GM21447 (cell line): ENCODE results near the gene JADE2.
A peak's percentile ranks its signal among the peaks of the same experiment; 100 is the strongest.

ENCODE experiments used
- ATAC-seq: cut with Tn5 transposase; IDR thresholded peaks from one replicate; pipeline ENCODE4 v1.9.1; 2021; ENCODE audit not compliant: unreplicated experiment

The JADE2 gene

DNA sequence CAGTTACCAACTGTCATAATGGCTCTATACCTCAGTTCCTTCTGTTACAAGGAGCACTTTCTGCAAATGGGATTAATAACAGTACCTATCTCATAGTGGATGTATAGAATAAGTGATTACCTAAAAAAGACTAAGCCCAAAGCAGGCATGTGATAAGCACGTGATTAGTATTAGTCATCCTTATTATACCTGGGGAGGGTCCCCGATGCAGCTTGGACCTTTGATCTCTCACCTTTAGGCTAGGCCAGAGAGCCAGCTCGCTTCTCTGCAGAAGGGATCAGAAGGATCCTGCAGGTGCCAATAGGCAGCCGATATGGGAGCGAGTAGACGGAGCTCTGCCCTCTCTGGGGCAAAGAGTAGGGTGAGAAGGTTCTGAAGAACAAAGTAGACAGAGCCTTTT is 4.0 kb downstream of the JADE2 start:
- no peak for ATAC-seq

DNA sequence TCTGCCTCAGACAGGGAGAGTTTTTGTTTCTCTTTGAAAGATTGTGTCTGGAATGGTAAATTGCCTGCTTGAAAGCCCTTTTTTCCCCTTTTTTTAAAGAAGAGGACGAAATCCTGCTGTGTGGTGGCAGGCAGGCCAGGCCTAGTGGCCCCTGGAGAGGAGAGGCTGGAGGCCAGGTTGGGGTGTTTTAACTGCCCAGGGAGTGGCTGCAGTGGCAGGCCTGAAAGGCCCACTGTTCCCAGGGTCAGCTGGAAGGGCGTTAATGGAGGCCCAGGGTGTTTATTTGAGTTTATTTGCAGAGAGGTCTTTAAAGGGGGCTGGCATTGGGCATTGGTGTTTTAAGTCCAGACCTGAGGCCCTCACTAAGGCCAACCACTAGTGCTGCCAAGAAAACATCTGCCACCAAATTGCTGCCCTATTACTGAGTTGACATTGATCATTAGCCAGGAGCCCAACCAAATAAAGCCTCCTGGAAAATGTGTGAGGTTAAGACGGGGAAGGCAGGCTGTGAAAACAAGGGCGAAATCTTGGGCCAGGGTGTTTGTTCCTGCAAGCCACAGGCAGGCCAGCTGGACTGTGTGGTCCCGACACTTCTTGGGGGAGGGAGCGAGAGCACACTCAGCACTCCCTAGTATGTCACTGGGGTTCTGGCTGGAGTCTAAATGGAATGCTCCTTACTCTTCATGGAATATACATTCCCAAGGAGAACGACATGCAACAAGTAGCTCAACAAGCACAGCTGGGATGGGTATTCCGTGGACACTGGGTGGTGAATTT is 5.0 kb downstream of the JADE2 start:
- ATAC-seq, result no peak

DNA sequence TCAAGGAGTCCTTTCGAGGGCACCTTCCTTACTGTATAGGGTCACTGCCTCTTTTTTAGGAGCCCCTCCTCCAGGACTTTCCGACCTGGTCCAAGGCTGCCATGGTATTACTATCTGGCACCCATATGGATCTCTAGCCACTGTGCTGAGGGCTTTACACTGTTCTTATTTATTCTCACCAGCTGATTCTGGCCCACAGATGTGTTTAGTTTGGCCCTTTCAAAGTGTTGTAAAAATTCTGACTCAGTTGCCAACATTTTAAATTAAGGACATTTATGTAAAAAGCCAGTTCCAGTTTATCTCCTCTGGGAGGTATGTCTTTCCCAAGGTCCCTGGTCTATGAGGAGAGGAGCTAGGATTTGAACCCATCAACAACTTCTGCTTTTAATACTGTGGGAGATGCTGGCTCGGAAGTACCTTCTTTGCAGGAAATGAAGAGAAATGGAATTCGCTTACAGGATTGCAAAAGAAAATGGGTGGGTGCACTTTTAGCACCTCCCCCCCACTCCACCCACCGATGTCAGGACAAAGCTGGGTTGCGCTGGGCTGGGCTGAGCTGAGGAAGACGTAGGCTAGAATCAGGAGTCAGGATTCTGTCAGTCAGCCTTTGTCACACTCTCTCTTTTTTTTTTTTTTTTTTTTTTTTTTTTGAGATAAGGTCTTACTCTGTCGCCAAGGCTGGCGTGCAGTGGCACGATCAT is 7.8 kb downstream of the JADE2 start:
- ATAC-seq, result no peak

DNA sequence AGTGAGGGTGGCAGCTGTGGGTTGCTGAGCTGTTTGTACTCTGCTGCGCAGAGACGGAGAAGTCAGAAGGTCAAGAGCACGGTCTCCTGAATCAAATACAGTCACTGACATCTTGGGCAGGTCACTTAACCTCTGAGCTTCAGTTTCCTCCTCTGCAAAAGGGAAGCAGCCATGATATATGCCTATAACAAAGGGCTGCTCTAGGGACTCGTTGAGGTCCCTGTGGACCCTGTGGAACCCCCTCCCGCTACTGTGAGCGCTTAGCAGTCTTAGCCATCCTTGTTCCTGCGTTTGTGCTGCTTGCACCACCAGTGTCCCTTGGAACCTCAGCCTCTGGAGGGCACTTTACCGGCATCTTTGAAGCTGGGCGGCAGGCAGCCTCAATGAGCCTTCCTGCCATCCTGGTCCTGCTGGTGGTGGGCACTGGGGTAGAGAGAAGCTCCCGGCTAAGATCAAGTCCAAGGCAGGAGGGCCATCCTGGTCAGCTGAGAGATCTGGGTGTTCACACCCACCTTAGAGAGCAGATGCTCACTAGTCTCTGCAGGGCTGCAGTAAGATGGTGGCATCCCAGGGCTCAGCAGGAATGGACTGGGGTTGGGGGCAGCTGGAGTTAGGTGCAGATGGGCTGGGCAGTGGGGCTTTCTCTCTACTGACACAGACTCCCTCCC is 8.7 kb downstream of the JADE2 start:
- ATAC-seq, result no peak

DNA sequence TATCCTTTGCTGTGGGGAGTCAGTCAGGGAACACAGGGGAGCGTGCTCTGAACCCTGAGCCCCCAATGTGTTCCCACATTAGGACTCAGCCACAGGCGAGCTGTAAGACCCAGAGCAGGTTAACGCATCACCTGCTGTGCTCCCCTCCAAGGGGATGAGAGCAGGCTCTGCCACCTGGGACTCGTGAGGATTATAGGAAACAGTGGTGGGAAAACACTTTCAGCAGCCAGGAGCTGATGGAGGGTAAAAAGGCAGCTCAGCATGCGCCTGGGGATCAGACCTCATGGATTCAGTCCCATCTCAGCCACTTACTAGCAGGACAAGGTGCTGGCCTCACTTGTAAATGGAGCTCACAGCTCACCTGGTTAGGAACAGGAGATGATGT is 9.2 kb downstream of the JADE2 start:
- ATAC-seq, result no peak

DNA sequence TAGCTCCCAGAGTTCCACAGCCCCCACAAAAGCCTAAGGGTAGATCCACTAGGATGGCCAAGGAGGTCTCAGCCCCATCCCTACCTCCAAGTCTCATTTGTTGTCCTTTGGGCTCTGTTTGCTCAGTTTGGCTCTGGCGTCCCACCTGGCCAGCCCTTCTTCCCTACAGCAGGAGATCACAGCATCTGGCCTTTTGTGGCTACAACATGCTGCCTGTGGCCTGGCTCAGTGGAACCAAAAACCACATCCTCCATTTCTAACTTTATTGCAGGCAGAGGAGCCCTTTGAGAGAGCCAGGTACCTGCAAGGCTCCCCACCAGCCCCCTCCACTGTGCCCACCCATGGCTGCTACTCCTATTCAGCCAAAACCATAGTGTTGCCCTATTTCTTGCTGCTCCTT is 11.4 kb downstream of the JADE2 start:
- no peak for ATAC-seq

DNA sequence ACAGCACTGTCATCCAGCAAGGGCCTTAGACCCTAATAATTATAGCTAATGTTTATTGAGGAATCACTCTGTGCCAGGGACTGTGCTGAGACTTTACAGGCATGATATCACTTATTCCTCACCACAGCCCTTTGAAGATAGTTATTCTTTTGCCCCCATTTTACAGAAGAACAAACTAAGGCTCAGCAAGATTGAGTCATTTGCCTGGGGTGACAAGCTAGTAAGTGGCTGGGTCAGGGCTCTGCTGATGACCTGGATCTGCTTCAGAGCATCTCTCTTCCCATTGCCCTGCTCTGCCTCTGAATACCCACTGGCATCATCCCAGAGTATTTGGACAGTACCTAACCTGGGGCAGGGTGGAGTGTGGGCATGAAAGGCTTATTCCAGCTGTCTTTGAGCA is 11.8 kb downstream of the JADE2 start:
- ATAC-seq, result no peak

DNA sequence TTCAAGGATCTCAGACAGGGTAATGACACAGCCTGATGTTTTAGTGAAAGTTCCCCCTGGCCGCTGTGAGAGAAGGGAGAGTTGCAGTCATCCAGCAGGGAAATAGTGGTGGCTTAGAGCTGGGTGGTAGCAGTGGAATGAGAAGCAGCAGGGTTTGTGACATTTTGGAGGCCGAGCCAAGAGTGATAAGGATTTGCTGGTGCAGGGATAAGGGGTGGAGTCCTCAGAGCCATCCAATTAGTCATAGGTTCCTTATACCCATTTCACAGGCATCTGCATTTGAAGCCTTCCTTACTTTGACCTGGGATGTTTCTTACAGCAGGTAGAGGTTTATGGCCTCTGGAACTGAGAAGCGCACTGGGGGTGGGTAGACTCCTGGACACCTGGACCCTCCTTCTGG is 12.8 kb downstream of the JADE2 start:
- no peak for ATAC-seq

DNA sequence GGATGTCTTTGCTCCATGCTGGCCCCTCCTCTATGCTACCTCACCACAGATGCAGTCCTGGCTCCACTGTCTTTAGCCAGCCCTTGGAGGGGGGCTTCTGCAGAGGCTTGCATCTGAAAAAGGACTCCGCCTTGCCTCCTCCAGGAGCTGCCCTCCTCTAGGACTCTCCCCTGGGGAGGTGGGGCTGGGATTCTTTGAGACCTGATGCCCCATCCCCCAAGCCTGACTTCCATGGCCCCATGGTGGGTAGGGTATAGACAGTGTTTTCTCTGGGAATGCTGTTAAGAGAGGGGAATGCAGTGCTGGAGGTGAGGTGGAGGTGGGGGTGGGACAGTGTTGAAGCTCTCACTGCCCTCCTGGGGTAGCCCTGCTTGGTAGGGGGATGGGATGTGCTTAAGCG is 14.3 kb downstream of the JADE2 start:
- no peak for ATAC-seq

DNA sequence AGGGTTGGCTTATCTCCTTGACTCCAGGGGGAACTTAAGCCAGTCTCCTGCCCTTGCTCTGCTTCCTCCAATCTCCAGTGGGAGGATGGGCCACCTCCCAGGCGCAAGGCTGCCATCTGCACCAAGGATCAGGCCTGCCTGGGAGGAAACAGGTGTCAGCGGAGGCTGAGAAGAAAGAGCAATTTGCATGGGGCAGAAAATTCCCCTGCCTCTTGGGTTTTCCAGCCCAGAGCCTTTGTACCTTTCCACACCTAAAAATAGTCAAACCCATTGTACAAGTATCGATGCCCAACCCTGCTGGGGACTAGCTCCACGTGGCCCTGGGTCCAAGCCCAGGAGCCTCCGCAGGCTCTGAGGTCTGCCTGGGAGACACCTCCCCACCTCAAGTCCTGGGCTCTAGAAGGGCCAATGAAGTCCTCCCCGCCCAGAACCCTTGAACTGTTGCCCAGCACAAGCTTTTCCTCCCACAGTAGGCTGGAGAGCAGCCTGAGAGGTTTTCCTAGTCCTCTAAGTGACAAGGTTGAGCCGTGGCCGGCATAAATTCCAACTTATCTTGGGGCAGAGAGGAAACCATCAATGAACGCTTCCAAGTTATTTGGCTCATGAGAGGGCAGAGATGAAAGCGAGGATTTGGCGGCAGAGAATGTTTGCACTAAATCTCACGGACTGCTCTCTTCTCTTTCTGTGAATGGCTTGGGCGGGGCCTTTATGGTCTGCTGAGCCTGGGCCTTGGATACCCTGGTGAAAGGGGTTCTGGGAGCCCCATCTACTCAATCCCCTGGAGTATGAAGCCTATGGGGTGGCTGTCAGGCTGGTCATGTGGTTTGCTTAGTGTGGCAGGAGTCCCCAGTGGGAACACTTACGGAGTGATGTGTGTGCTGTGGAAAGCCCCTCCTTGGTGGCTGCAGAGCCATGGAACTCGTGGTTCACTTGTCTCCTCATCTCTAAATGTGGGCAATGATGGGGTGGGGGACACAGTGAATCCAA is 15.6 kb downstream of the JADE2 start:
- no peak for ATAC-seq

DNA sequence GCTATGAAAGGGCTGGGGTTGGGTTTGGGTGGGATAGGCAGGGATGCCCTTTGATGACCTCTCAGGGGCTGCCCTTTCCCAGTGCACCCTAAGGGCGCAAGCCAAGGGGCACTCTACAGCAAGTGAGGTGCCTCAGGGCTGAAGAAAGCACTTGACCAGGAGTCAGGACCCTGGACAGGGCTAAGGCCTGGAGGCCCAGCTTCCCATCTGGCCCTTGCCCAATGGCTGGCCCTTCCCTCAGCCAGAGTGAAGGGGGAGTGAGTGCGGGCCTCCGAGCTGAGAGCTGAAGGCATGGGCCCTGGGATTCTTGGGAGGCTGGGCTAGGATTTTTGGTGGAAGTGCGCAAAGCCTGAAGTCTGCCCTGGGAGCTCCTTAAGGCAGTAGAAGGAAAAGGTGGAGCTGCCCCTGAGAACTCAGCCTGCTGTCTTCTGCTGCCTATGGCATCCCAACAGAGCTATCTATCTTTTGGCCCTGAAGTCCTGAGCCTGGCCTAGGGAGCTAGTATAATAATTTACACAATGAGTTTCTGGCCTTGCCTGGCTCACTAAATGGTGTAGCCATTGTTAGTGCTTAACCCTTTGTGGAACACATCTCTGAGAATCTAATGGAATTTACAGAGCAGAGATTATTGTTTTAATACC is 16.4 kb downstream of the JADE2 start:
- ATAC-seq, result no peak

DNA sequence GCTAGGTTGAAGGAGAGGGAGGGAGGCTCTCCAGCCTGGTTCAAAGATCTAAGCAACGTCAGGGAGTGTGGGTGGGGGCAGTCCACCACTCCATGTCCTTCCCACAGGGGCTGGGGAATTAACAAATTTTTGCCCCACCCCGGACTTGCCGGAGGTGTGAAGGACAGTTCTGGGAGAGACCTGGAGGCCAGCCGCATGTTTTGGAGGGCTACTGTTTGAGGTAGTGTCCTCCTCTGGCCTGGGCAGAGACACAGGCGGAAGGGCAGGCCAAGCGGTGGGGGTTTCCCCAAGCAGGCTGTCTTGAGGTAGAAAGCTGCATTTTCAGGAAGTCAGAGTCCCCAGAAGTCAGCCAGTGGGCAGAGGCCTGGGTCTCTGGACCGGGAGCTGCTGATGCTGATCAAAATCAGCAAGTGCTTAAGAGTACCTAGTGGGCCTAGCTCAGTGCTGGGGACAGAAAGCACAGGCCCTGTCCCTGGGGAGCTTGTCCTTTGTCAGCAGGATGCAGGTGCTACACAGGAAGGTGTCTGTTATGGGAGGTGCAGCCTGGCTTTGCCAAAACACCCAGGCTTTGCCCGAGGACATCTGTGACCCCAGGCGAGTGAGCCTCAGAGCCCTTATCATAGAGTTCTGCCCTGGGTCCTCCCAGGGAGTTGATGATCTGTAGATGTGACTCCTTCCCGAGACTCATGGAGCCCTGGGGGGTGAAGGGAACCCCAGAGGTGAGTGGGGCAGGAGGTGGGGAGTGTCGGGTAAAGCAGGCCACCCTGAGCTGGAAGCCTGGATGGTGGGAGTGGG is 18.5 kb downstream of the JADE2 start:
- ATAC-seq, result peak; percentile 49

DNA sequence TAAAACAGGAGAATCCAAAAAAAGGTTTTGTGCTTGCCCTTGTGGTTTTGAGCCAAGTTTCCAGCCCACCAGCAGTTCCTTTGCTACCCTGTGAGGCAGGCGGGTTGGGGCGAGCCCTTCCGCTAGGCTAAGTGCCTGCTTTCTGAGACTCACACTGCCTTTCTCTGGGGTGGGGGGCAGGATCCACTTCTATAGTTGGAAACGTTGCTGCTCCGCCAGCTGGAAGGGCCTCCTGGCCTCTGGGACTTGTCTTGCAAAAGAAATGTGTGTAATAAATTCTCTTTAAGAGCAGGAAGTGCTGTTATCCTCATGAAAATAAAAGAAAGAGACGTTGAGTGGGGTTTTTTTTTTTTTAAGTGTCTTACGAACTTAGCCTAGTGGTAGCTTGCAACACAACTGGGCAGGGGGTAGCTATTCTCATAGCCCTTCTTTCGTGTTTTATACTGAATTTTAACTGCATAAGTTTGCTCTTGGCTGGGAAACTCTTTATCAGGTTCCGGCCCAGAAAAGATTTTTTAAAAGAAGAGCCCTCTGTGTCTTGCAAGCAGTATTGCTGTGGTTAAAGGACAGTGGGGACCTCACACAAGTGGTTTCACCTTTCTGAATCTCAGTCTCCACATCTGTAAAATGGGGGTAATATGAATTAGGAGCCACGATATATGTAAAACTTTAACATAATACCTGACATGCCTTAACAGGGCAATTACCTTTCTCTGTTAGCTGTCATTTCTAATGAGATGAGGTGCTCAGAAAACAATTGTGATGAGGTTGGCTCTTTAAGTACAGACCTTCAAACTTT is 19.8 kb downstream of the JADE2 start:
- ATAC-seq, result no peak

DNA sequence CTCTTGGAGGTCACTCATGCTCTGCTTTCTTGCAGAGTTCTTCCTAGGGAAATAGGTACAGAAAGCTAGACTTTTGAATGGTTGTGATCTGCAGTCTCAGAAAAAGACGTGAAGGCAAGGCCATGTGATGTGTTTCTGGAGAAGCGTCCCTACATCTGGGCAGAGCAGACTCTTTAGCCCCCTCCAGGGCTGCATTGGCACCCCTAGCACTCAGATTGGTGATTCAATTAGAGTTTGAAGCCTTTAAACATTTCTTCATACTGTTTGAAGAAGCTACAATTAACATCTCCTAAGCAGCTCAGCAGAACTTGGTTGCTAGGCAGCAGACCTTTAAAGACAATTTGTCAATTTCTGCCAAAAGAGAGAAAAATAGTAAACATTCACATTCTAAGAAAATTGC is 21.6 kb downstream of the JADE2 start:
- no peak for ATAC-seq

DNA sequence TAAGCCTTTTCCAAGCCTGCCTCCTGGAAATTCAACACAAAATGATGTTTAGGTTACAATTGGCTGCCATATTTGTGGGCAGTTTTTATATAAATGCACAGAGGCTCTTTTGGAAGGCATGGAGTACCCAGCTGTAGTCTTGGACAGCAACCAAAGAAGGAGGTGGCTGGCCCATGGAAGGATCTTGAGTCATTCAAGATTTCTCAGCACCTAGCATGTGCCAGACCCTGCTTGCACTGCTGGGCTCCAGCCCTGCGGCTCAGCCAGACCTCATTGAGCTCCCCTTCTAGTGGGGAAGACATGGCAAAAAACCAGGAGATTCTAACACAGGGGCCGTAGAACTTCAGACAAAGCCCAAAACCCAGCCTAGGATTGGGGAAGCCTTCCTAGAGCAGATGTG is 22.1 kb downstream of the JADE2 start:
- no peak for ATAC-seq

DNA sequence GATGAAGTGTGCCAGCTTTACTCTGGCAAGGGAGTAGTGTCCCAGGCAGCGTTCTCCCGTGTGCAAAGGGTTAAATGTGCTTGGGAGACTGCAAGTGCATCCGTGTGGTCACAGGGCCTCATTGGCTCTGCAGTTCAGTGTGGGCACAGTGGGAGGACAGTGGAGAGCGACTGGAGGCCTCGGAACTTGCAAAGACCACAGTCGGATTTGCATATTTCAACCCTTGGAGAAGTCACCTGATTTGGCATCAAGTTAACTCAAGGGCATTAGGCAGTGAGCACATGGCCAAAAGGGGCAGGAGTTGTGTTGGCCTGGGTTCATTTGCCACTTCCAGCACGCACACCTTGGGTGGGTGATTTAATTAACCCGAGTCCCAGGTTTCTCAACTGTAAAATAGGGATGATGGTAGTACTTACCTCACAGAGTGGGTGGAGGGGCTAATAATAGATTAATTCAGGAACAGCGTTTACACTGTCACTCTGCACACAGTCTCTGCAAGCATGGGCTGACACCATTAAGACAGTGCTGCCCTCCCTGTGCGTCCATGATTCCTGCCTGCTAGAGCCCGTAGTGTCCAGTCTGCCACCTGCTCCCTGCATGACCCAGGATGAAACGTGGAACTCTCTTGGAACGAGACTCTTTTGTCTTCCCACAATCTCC is 22.7 kb downstream of the JADE2 start:
- ATAC-seq, result no peak

DNA sequence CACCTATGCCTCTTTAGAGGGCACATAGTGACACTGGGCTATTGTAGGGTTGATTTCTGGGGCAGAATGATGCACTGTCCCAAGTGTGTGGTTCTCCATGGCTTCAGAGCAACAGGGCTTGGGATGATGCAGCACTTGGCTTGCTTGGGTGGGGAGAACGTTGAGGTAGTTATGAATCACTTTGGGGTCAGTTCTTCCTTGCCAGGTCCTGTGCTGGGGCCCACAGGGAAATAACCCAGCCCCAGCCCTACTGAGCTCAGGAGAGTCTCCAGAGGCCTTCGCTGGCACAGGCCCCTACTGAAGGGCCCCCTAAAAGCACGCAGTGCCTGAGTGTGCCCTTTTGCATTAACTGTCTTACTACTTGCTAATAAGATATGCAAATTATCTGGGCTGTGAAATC is 24.2 kb downstream of the JADE2 start:
- no peak for ATAC-seq
